Esophagus muscularis mucosa (tissue), 4 donors: ENCODE data around the gene MUC5B.

ENCODE experiments used
- CTCF ChIP-seq, 3 experiments: fragments of 200-600 bp in 2 of 3; fragments of 450-650 bp in 1 of 3; sonication (generic) in 2 of 3; IDR thresholded peaks; one replicate each; pipeline ENCODE4 v1.5.1; 2017 to 2019; ENCODE audit warnings: antibody characterized with exemption in 3 of 3, mild to moderate bottlenecking in 2 of 3, moderate library complexity in 1 of 3
- EP300 ChIP-seq: sonication (generic); formaldehyde crosslinking; IDR thresholded peaks from one replicate; pipeline ENCODE4 v1.6.1; 2017; ENCODE audit warnings: antibody characterized with exemption
- POLR2A ChIP-seq: fragments of 450-650 bp; IDR thresholded peaks from one replicate; pipeline ENCODE4 v1.6.1; 2017; ENCODE audit warnings: antibody characterized with exemption, moderate library complexity, mild to moderate bottlenecking, low read depth
- POLR2AphosphoS5 ChIP-seq, 2 donors: sonication (generic); formaldehyde crosslinking; IDR thresholded peaks; one replicate each; pipeline ENCODE4 v1.6.1; 2017; ENCODE audit warnings: antibody characterized with exemption in 2 of 2

- no peak for TF ChIP-seq EP300
- no peak for TF ChIP-seq CTCF (IDR thresholded peaks at IDR 0.05)
- no peak for TF ChIP-seq POLR2AphosphoS5 (IDR thresholded peaks at IDR 0.05)
- no peak for TF ChIP-seq POLR2A
Observed at GRCh38 chr11:1179641-1180040, 43.2 kb upstream of the MUC5B start.
